Neural cell (in vitro differentiated cells): ENCODE results near the gene TACC2.

Experiments
- CTCF ChIP-seq: fragments of 450-650 bp; IDR thresholded peaks from 2 replicates; pipeline ENCODE4 v1.5.1; 2014; ENCODE audit warnings: antibody characterized with exemption, mild to moderate bottlenecking, moderate library complexity; ENCODE audit not compliant: poor library complexity, severe bottlenecking
- EP300 ChIP-seq: fragments of 450-650 bp; conservative IDR thresholded peaks from 2 replicates; pipeline ENCODE4 v1.6.1; 2014; ENCODE audit warnings: antibody characterized with exemption, mild to moderate bottlenecking, moderate library complexity; ENCODE audit not compliant: poor library complexity, severe bottlenecking
- EZH2 ChIP-seq: fragments of 200-600, 300-800 bp; shearing (Covaris generic), sonication (generic); IDR thresholded peaks from 2 replicates; pipeline ENCODE4 v1.6.1; 2014; ENCODE audit warnings: antibody characterized with exemption, low read length, borderline replicate concordance, mild to moderate bottlenecking; ENCODE audit not compliant: insufficient read depth, poor library complexity, severe bottlenecking
- MXI1 ChIP-seq: fragments of 450-650 bp; conservative IDR thresholded peaks from 2 replicates; pipeline ENCODE4 v1.6.1; 2014; ENCODE audit warnings: antibody characterized with exemption, mild to moderate bottlenecking; ENCODE audit not compliant: poor library complexity, severe bottlenecking
- POLR2AphosphoS5 ChIP-seq: IDR thresholded peaks from 2 replicates; pipeline ENCODE4 v1.6.1; 2012
- RAD21 ChIP-seq: fragments of 450-650 bp; conservative IDR thresholded peaks from 2 replicates; pipeline ENCODE4 v1.6.1; 2014; ENCODE audit warnings: antibody characterized with exemption, mild to moderate bottlenecking, moderate library complexity
- REST ChIP-seq: IDR thresholded peaks from 2 replicates; pipeline ENCODE4 v1.6.1; 2012; ENCODE audit warnings: borderline replicate concordance
- SMC3 ChIP-seq: fragments of 450-650 bp; conservative IDR thresholded peaks from 2 replicates; pipeline ENCODE4 v1.6.1; 2014; ENCODE audit warnings: antibody characterized with exemption, mild to moderate bottlenecking, moderate library complexity; ENCODE audit not compliant: poor library complexity
- TAF1 ChIP-seq: IDR thresholded peaks from 2 replicates; pipeline ENCODE4 v1.6.1; 2012; ENCODE audit warnings: low read depth

- TF ChIP-seq CTCF: no peak
- no peak for TF ChIP-seq SMC3
- no peak for TF ChIP-seq MXI1
- no peak for TF ChIP-seq TAF1
- no peak for TF ChIP-seq EP300
- TF ChIP-seq EZH2: no peak
- TF ChIP-seq POLR2AphosphoS5: no peak
- no peak for TF ChIP-seq REST
- TF ChIP-seq RAD21: no peak
Observed at GRCh38 chr10:121941532-121941931, 47.4 kb upstream of the TACC2 start.
